ENCODE measurements around the gene PSG7. TPM values are rescaled to one million over a fixed set of nuclear protein-coding genes. Genes with fewer than 3 reads are reported as not detected.
"Not testable (repeated sequence)": the region's sequence is repeated elsewhere in the genome, so short reads cannot be mapped to it uniquely, and the experiment has no call there.

The PSG7 gene
- total RNA-seq, 1 experiment from 2014 or later, result not detected

GRCh38 chr19:42951476-42951875 lies 14.5 kb upstream of the PSG7 start:
- H3K79me2 ChIP-seq (ENCODE audit: insufficient read depth, low read length); H3K27ac ChIP-seq (ENCODE audit: insufficient read length, low read depth, low read length); H3K4me3 Mint-ChIP-seq; H3K23me2 ChIP-seq (ENCODE audit: insufficient read length, low read depth, low read length, poor library complexity, severe bottlenecking); H3K56ac ChIP-seq (ENCODE audit: insufficient read length, low read depth, low read length); H3K4ac ChIP-seq (ENCODE audit: low read depth, low read length); H2BK20ac ChIP-seq (ENCODE audit: low read depth, low read length, poor library complexity, severe bottlenecking); H4K5ac ChIP-seq (ENCODE audit: insufficient read length, low read depth, low read length); DNase-seq; H3T11ph ChIP-seq (ENCODE audit: low read length); H2BK5ac ChIP-seq (ENCODE audit: insufficient read length, low read length); H2AFZ ChIP-seq (ENCODE audit: low read length); H3K14ac ChIP-seq (ENCODE audit: insufficient read depth, low read length); H2AK5ac ChIP-seq (ENCODE audit: insufficient read length, low read length); H3K18ac ChIP-seq (ENCODE audit: insufficient read length, low read depth, low read length); H3K23ac ChIP-seq (ENCODE audit: insufficient read length, low read depth, low read length); H3K4me1 Mint-ChIP-seq; H4K91ac ChIP-seq (ENCODE audit: insufficient read length, low read depth, low read length); H2BK120ac ChIP-seq (ENCODE audit: low read depth, low read length, poor library complexity, severe bottlenecking); H2BK15ac ChIP-seq (ENCODE audit: low read depth, low read length); H3K27me3 ChIP-seq (ENCODE audit: insufficient read depth, low read length); H3K4me1 ChIP-seq (ENCODE audit: insufficient read depth, low read length); H3K9ac ChIP-seq (ENCODE audit: extremely low read depth, insufficient read length, low read length); H3K27me3 Mint-ChIP-seq (ENCODE audit: low read depth); H4K20me1 ChIP-seq (ENCODE audit: control insufficient read depth, insufficient read depth, insufficient read length); H3K4me2 ChIP-seq (ENCODE audit: insufficient read depth, insufficient read length, low read length); H3K79me1 ChIP-seq (ENCODE audit: insufficient read depth, low read depth, low read length, poor library complexity, severe bottlenecking); H3K27ac Mint-ChIP-seq; H2BK12ac ChIP-seq (ENCODE audit: insufficient read length, low read depth, low read length); H4K8ac ChIP-seq (replicated peaks; ENCODE audit: insufficient read length, low read depth, low read length): not testable (repeated sequence)
- peaks cover 77 to 80% of the 10 kb centered on the region in 2 experiments for H3K9me3 Mint-ChIP-seq
- peaks cover 17% of the 10 kb centered on the region for H3K9me3 ChIP-seq (ENCODE audit: control insufficient read depth, low read depth, low read length)
- WGBS (ENCODE audit: extremely low coverage, insufficient read length, low lambda C conversion rate), result no CpG with 5 or more reads among the region's 2 CpGs
- peaks cover 0 to 14% (median 2%) of the 10 kb centered on the region in 3 experiments; a peak in 4 of 7 replicates for H3K36me3 Mint-ChIP-seq (ENCODE audit: insufficient read depth in 1 of 3, low read depth in 3 of 3)

Data from H9 (cell line).